Activated T-cell treated with anti-CD3 and anti-CD28 coated beads, Interleukin-2, amount 50 U/mL, for 4 hours (primary cell): Measurements from ENCODE around the gene JPH3. TPM values are rescaled to one million over a fixed set of nuclear protein-coding genes. Genes with fewer than 3 reads are reported as not detected.

Experiments used
- ATAC-seq, 2 donors: fragments of 200-7000 bp; cut with Tn5 transposase; one replicate each; pipeline ENCODE4 v1.10.0; 2021
- DNase-seq: peaks from one replicate; pipeline ENCODE4 v3.0.0-alpha.2; 2020
- H3K27me3 Mint-ChIP-seq: one replicate; pipeline ENCODE4 v1.8.0; 2021; ENCODE audit warnings: low read depth, mixed read lengths
- H3K36me3 Mint-ChIP-seq: one replicate; pipeline ENCODE4 v1.8.0; 2022; ENCODE audit warnings: mixed read lengths; ENCODE audit not compliant: insufficient read depth
- H3K4me1 Mint-ChIP-seq: one replicate; pipeline ENCODE4 v1.8.0; 2021; ENCODE audit warnings: low read depth, mixed read lengths
- H3K4me3 Mint-ChIP-seq: one replicate; pipeline ENCODE4 v1.8.0; 2021; ENCODE audit warnings: mild to moderate bottlenecking, moderate library complexity, mixed read lengths
- H3K9me3 Mint-ChIP-seq: one replicate; pipeline ENCODE4 v1.8.0; 2021; ENCODE audit warnings: mixed read lengths
- total RNA-seq, 3 donors: library from RNA; stranded (reverse); gene quantifications; one replicate each; pipeline ENCODE4 v1.2.1, GENCODE V29; 2021

JPH3 gene
- total RNA-seq, 3 donors from 2014 or later: not detected

DNA sequence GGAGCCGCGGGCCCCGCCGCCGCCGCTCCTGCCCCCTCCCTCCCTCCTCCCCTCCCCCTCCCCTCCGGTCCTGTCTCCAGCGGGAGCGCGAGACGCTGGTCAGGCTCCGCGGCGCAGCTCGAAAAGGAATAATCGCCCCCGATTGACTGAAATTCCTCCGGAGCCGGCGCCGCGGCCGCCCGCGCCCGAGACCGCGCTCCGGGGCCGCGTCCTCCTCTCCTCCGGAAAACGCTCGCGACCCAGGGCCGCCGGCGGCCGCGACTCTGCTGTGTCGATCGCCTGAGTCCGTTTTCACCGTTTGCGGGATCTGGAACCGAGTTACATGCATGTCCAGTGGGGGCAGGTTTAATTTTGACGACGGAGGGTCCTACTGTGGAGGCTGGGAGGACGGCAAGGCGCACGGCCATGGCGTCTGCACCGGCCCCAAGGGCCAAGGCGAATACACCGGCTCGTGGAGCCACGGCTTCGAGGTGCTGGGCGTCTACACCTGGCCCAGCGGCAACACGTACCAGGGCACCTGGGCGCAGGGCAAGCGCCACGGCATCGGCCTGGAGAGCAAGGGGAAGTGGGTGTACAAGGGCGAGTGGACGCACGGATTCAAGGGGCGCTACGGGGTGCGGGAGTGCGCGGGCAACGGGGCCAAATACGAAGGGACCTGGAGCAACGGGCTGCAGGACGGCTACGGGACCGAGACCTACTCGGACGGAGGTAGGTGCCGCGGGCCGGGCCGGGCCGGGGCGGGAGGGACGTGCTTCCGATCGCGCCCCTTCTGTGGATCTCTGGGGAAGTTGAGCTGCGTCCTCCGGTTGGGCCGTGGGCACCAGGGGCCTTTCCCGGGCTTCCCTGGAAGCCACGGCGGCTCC is 744 bp downstream of the JPH3 start:
- peaks cover 15% of the 10 kb centered on the region for H3K4me1 Mint-ChIP-seq
- H3K36me3 Mint-ChIP-seq: no peaks in the 10 kb centered on the region
- ATAC-seq (peak; percentile 28 to 35), DNase-seq (no peak)
- H3K4me3 Mint-ChIP-seq: peak overlapping the region; percentile 69
- peaks cover 77% of the 10 kb centered on the region for H3K27me3 Mint-ChIP-seq
- H3K9me3 Mint-ChIP-seq: peaks cover 6% of the 10 kb centered on the region

DNA sequence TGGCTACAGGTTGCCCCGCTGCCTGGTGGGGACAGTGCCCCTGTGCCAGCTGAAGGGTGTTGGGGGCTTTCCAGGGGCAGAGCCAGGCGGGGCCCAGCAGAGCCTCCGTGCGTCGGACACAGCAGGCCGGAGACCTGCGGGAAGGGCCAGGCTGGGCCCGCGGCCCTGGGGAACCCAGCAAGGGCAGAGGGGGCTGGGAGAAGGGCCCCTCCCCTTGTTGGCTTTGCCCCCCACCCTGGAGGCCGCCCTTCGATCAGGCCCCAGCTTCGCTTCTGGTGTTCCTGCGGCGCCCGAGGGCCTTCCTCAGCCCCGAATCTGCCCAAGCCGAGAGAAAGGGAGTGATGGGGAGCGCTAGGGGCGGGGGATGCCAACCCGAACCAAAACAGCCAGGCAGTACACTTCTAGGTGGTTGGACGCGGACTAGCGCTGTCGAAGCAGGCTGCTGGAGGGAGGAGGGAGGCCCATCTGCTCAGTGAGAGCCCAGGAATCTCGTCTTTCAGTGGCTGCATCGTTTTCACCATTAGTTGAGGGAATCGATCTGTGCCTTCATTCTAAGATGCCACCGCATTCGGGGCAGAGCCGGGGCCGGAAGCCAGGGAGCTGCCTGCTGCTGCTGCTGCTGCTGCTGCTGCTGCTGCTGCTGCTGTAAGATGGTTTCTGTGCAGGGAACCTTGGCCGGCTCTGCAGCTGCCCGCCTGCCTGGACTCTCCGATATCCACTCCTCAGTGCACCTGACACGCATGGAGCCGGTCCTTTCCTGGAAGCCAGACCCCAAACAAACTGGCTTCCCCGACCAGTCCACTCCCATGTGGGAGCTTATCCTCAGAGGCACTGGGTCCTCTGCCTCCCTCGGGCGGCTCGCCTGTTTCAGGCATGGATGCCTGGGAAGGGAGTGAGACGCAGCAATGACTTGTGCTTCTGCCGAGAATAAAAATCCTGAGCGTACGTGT is 1.7 kb downstream of the JPH3 start:
- Mint-ChIP-seq H3K4me3 (peak overlapping the region; percentile 69), H3K36me3 (no peaks in the 10 kb centered on the region), H3K9me3 (peaks cover 5% of the 10 kb centered on the region), H3K27me3 (peaks cover 80% of the 10 kb centered on the region), H3K4me1 (peaks cover 15% of the 10 kb centered on the region)
- DNase-seq: no peak
- ATAC-seq: no peak

DNA sequence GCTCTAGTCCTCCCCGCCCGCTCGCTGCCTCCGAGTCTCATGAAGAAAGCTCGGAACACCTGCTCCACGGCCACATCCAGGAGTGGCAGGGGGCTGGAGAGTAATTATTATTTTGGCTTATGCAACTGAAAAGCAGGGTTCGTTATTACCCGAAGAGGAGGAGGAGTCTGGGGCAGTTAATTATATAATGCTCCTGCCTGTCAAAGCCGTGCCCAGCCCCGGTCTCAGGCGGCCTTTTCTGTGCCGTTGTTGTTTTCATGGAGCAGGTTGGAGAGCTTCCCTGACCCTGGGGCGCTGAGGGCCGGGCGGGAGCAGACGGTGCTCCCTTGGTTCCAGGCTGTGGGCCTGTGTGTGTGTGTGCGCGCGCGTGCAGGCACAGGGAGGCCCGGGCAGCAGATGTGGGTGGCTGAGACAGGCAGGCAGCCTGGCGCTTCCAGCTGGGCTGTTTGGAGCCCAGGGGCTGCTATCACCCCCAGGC is 2.4 kb downstream of the JPH3 start:
- ATAC-seq (no peak), DNase-seq (no peak)
- no peaks in the 10 kb centered on the region for H3K9me3 Mint-ChIP-seq
- no peaks in the 10 kb centered on the region for H3K36me3 Mint-ChIP-seq
- no peak overlapping the region for H3K4me3 Mint-ChIP-seq
- peaks cover 77% of the 10 kb centered on the region for H3K27me3 Mint-ChIP-seq
- peaks cover 15% of the 10 kb centered on the region for H3K4me1 Mint-ChIP-seq

DNA sequence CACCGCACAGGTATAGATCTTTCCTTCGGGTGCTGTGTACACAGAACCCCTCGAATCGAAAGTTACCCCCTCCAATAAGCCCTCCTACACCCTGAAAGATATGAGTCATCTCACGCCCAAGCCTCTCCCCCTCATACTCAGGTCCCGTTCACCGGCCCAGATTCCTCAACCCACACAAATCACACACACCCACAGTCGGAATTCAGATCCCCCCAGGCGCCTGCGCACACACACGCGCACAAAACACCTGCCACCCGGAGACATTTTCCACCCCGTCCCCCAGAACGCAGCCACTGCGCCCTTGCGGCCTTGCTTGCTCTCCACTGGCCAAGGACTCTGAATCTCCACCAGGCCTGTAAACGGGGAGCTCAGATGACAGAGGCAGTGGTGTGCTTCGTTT is 4.9 kb downstream of the JPH3 start:
- DNase-seq (no peak), ATAC-seq (no peak)
- Mint-ChIP-seq H3K4me1 (peaks cover 11% of the 10 kb centered on the region), H3K36me3 (no peaks in the 10 kb centered on the region), H3K4me3 (no peak overlapping the region), H3K27me3 (peaks cover 56% of the 10 kb centered on the region), H3K9me3 (no peaks in the 10 kb centered on the region)

DNA sequence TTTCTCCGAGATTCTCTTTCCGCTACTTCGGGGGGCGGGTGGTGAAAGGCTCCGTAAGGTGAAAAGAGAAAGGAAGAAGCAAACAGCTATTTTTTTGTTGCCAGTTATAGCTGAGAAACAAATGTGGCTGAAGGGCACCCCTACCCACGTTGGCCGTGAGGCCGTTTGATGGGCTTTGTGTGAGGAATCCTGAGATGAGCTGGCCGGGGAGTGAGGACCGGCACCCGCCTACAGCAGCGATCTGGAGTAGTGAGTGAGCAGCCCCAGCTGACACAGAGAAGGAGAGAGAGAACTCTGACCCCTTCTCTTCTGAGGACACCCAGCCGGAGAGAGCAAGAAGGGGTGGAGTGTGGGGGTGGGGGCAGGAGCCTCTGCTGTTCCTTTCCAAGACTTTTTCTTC is 5.6 kb downstream of the JPH3 start:
- Mint-ChIP-seq H3K27me3 (peaks cover 56% of the 10 kb centered on the region), H3K36me3 (no peaks in the 10 kb centered on the region), H3K9me3 (no peaks in the 10 kb centered on the region), H3K4me1 (peaks cover 11% of the 10 kb centered on the region), H3K4me3 (no peak overlapping the region)
- no peak for DNase-seq
- ATAC-seq: no peak

DNA sequence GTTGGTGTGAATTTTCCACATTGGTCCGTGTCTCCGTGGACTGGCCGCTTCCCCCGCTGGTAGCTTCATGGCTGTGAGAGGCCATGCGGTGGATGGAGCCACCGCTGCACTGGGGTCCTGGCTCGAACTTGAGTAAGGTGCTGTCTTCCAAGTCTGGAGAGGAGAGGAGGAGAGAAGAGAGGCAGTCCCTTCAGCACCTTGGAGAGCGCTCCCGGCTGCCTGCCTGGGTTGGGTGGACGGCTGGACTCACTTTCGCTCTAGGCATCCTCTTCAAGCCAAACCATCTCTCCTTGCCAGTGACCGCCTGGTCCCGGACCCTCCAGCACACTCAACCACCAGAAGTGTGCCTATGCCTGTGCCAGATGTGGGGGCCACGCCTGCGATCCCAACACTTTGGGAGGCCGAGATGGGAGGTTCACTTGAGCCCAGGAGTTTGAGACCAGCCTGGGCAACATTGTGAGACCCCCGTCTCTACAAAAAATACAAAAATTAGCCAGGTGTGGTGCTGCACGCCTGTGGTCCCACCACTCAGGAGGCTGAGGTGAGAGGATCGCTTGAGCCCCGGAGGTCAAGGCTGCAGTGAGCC is 6.2 kb downstream of the JPH3 start:
- DNase-seq (peak; percentile 29), ATAC-seq (no peak)
- Mint-ChIP-seq H3K27me3 (peaks cover 49% of the 10 kb centered on the region), H3K4me3 (no peak overlapping the region), H3K9me3 (no peaks in the 10 kb centered on the region), H3K36me3 (no peaks in the 10 kb centered on the region), H3K4me1 (peaks cover 5% of the 10 kb centered on the region)

DNA sequence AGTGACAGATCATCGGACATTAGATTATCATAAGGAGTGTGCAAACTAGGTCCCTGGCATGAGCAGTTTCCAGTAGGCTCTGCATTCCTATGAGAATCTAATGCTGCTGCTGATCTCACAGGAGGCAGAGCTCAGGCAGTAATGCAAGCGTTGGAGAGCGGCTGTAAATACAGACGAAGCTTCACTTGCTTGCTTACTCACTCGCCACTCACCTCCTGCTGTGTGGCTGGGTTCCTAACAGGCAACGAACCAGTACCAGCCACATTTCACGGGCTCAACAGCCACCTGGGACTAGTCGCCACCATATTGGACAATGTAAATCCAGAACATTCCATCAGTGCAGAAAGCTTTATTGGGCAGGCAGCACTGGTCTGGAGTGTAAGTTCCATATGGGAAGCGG is 7.7 kb downstream of the JPH3 start:
- Mint-ChIP-seq H3K4me3 (no peak overlapping the region), H3K4me1 (no peaks in the 10 kb centered on the region), H3K27me3 (peaks cover 36% of the 10 kb centered on the region), H3K9me3 (no peaks in the 10 kb centered on the region), H3K36me3 (no peaks in the 10 kb centered on the region)
- ATAC-seq (no peak), DNase-seq (no peak)

DNA sequence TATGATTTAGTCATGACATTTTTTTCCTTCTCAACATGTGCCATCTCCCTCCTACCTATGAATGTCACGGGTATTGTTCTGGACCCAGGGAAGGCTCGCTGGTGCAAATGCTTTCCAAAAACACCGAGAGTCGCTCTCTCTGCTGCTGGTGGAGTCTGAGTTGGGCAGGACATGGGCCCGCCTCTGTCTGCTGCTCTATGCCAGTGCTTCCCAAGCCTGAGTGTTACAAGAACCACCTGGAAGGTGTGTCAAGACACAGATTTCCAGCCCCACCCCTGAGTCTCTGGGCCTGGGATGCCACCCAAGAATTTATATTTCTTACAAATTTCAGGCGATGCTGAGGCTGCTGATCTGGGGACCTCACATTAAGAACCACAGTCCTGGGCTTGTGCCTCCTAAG is 9.1 kb downstream of the JPH3 start:
- Mint-ChIP-seq H3K4me3 (no peak overlapping the region), H3K9me3 (no peaks in the 10 kb centered on the region), H3K4me1 (no peaks in the 10 kb centered on the region), H3K27me3 (peaks cover 29% of the 10 kb centered on the region), H3K36me3 (no peaks in the 10 kb centered on the region)
- ATAC-seq (no peak), DNase-seq (no peak)

DNA sequence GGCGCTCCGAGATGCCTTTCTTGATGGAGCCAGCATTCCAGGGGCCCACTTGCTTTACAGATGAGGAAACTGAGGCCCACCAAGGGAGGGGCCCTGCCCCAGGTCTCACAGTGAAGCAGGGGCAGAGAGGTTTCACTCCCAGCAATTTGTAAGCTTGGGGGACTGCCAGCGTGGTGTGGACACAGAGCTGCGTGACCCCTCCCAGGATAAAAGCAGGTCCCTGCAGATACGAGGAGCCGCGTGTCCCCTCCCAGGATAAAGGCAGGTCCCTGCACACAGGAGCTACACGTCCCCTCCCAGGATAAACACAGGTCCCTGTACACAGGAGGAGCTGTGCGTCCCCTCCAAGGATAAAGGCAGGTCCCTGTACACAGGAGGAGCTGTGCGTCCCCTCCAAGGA is 11.7 kb downstream of the JPH3 start:
- Mint-ChIP-seq H3K36me3 (no peaks in the 10 kb centered on the region), H3K9me3 (no peaks in the 10 kb centered on the region), H3K27me3 (peaks cover 18% of the 10 kb centered on the region), H3K4me3 (no peak overlapping the region), H3K4me1 (no peaks in the 10 kb centered on the region)
- ATAC-seq (no peak), DNase-seq (no peak)

DNA sequence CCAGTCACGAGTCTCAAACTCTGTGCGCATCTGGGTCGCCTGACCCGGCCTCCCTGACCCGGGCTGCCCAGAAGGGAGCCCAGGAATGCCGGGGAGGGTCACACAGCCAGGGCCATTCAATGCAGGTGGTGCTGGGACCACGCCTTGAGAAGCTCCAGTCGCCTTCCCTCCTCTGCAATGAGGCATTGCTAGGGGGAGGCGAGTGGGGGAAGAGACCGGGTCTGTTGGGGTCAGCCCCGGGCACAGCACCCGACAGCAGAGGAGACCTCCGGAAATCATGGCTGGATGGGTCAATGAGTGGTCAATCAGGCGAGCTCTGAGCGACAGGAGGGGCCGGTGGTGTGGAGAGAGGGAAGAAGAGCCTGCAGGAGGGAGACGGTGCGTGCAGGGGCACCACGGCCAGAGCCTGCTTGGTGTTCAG is 13.3 kb downstream of the JPH3 start:
- Mint-ChIP-seq H3K4me1 (no peaks in the 10 kb centered on the region), H3K4me3 (no peak overlapping the region), H3K9me3 (no peaks in the 10 kb centered on the region), H3K36me3 (no peaks in the 10 kb centered on the region), H3K27me3 (peaks cover 22% of the 10 kb centered on the region)
- DNase-seq (no peak), ATAC-seq (no peak)

DNA sequence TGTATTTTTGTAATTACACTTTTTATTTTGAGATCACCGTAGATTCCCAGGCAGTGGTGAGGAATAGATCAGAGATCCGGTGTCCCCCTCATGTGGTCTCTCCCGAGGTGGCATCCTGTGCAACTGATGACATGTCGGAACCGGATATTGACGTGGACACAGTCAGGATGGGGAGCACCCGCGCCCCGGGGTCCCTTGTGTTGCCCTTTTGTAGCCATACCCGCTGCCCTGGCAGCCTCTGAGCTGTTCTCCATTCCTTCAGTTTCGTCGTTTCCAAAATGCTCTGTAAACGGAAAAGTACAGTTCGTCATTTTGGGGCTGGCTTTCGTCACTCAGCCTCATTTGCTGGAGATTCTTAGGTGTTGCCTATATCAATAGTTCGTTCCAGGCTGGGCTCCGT is 14.2 kb downstream of the JPH3 start:
- Mint-ChIP-seq H3K4me1 (no peaks in the 10 kb centered on the region), H3K9me3 (no peaks in the 10 kb centered on the region), H3K27me3 (peaks cover 26% of the 10 kb centered on the region), H3K4me3 (no peak overlapping the region), H3K36me3 (no peaks in the 10 kb centered on the region)
- no peak for DNase-seq
- no peak for ATAC-seq

DNA sequence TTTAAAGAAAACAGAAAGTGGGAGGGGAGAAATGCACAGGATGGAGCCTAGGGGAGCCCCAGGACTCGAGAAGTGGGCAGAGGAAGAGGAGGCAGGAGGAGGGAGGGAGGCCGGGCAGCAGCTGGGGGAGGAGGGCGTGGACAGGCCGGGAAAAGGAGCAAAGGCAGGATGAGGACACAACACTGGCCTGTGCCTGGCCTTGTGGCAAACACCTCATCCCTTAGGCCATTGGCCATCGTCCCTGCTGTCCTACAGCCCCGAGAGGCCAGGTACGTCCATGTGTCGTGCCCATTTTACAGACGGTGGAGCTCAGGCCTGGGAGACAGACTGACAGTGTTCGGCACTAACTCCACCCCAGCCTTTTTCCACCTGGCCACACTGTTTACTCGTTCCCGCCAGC is 15.9 kb downstream of the JPH3 start:
- Mint-ChIP-seq H3K4me1 (no peaks in the 10 kb centered on the region), H3K36me3 (no peaks in the 10 kb centered on the region), H3K27me3 (peaks cover 27% of the 10 kb centered on the region), H3K9me3 (no peaks in the 10 kb centered on the region), H3K4me3 (no peak overlapping the region)
- DNase-seq (no peak), ATAC-seq (no peak)

DNA sequence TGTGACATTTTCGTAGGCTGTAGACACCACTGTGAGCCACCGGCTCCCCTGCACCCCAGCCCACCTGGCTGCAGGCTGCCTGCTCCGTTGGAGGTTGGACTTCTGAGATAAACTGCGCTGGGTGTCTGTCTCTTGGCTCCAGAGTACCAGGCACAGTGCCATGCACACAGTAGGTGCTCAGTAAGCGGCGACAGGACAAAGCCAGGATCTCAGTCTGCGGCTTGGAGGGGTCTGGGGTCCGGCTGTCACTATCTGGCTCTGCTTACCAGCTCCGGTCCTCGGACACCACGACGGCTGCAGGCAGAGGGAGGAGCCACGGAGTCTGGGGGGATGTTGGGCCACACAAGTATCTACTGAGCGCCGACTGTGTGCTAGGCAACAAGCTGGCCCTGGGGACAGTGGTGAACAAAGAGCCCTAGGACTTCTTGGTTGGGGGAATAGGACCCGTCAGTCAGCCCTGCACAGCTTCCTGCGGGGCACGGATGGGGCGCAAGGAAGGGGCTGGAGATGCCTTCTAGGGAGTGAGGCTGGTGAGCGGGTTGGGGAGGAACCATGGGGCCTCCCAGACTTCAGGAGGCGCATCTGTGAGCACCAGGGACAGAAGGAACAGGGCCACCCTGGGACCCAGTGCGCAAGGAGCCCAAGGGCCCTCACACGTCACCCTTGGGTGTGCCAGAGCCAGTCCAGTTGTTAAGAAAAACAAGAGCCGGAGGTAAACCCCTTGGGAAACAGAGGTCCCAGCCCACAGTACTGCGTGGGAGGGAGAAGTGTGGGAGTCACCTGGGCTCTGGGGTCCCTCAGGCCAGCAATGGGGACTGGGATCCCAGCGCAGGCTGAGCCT is 17.3 kb downstream of the JPH3 start:
- Mint-ChIP-seq H3K4me1 (no peaks in the 10 kb centered on the region), H3K4me3 (no peak overlapping the region), H3K27me3 (peaks cover 27% of the 10 kb centered on the region), H3K36me3 (no peaks in the 10 kb centered on the region), H3K9me3 (no peaks in the 10 kb centered on the region)
- ATAC-seq (peak in 1 of 2 donors; percentile 21), DNase-seq (no peak)

DNA sequence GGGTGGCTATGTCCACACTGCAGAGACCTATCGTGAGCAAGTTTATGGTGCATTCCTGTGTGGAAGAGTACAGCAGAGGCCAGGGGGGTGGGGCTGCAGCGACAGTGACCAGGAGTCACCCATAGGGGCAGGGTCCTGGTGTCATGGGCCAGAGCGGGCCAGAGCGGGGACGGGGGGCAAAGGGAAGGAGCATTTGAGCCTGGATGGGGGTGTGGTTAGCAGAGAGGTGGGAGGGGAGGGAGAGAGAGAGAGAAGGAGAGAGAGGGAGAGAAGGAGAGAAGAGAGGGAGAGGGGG is 17.8 kb downstream of the JPH3 start:
- ATAC-seq: no peak
- Mint-ChIP-seq H3K27me3 (peaks cover 27% of the 10 kb centered on the region), H3K4me3 (no peak overlapping the region), H3K9me3 (no peaks in the 10 kb centered on the region), H3K36me3 (no peaks in the 10 kb centered on the region), H3K4me1 (no peaks in the 10 kb centered on the region)
- DNase-seq: no peak
